ENCODE measurements around the gene GTF2F2. TPM values are rescaled to one million over a fixed set of nuclear protein-coding genes. Genes with fewer than 3 reads are reported as not detected.

The GTF2F2 gene
- total RNA-seq, 3 donors from 2014 or later (not counting 1 experiment from before 2014, with no cell fraction given), result 13.6 to 16.4 (median 15.7) TPM

- no peak for ATAC-seq
- Mint-ChIP-seq H3K4me1 (peaks cover 0 to 5% of the 10 kb centered on the region in 2 donors), H3K27ac (no peak overlapping the region)
These were observed 27.6 kb upstream of the GTF2F2 start for GRCh38 chr13:45092663-45093062.

GRCh38 chr13:45100573-45101262 lies 19.6 kb upstream of the GTF2F2 start:
- no peaks in the 10 kb centered on the region for H3K27me3 ChIP-seq (ENCODE audit: control insufficient read depth, insufficient read depth, low read length)
- no peaks in the 10 kb centered on the region for H3K9me3 Mint-ChIP-seq
- H3K4me3 Mint-ChIP-seq, result no peak overlapping the region
- H3K27me3 Mint-ChIP-seq (ENCODE audit: low read depth in 2 of 2), result peaks cover 6 to 8% of the 10 kb centered on the region in 2 donors
- no peak for DNase-seq
- no peak overlapping the region for H3K27ac ChIP-seq (ENCODE audit: low read length)
- no peak for ATAC-seq
- H3K27ac Mint-ChIP-seq, result no peak overlapping the region
- WGBS (ENCODE audit: insufficient coverage), result 89% methylated on average over 5 of the region's 5 CpGs
- H3K36me3 ChIP-seq (ENCODE audit: control insufficient read depth, insufficient read depth, low read length), result no peaks in the 10 kb centered on the region
- intact Hi-C loops (cut with micrococcal nuclease), result no loop called here
- no peak overlapping the region for H3K4me3 ChIP-seq (ENCODE audit: low read length)
- no peaks in the 10 kb centered on the region for H3K36me3 Mint-ChIP-seq
- TF ChIP-seq CTCF (IDR thresholded peaks at IDR 0.05), result no peak
- H3K4me1 Mint-ChIP-seq, result no peaks in the 10 kb centered on the region
- H3K4me1 ChIP-seq (ENCODE audit: control insufficient read depth, insufficient read depth, low read length), result no peaks in the 10 kb centered on the region
- no peaks in the 10 kb centered on the region for H3K9me3 ChIP-seq (ENCODE audit: control insufficient read depth, insufficient read depth, low read length)

More at GRCh38 chr13:45092663-45093062, 27.6 kb upstream of the GTF2F2 start:
- Histone ChIP-seq H3K9me3 (ENCODE audit: control insufficient read depth, insufficient read depth, low read length) (no peaks in the 10 kb centered on the region), H3K27ac (ENCODE audit: low read length) (no peak overlapping the region), H3K27me3 (ENCODE audit: control insufficient read depth, insufficient read depth, low read length) (no peaks in the 10 kb centered on the region), H3K4me3 (ENCODE audit: low read length) (no peak overlapping the region), H3K4me1 (ENCODE audit: control insufficient read depth, insufficient read depth, low read length) (no peaks in the 10 kb centered on the region), H3K36me3 (ENCODE audit: control insufficient read depth, insufficient read depth, low read length) (no peaks in the 10 kb centered on the region)
- Mint-ChIP-seq H3K36me3 (no peaks in the 10 kb centered on the region), H3K9me3 (no peaks in the 10 kb centered on the region), H3K4me3 (no peak overlapping the region), H3K27me3 (ENCODE audit: low read depth in 2 of 2) (peaks cover 6 to 7% of the 10 kb centered on the region in 2 donors)
- intact Hi-C loops (cut with micrococcal nuclease), result no loop called here
- 3% methylated on average over 2 of the region's 2 CpGs for WGBS (ENCODE audit: insufficient coverage)
- DNase-seq, result no peak
- no peak for TF ChIP-seq CTCF (IDR thresholded peaks at IDR 0.05)

DNA sequence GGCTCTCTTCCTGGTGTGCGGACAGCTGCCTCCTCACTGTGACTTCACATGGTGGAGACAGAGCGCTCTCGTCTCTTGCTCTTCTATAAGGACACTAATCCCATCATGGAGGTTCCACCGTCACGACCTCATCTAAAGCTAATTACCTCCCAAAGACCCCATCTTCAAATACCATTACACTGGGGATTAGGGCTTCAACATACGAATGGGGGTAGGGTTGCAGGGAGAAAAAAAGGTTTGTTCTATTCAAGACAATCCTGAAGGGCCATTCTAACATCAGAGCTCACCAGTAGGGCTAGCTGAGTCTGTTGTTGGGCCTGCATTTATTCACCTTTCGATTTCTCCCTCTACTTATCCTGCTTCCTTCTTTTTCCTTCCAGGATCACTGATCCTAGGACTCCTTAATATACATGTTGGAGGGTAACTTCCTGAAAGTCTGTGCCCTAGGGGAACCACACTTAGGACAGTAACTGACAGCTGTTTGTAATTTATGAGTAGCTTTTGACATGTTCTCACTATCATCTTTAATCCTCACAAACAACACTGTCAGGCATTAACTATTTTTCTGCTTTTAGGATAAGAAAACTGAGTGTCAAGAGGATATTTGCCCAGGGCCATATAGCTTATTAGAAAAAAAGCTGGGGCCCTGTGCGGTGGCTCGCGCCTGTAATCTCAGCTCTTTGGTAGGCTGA lies 18.8 kb upstream of the GTF2F2 start:
- Mint-ChIP-seq H3K27me3 (ENCODE audit: low read depth in 2 of 2) (peaks cover 9 to 13% of the 10 kb centered on the region in 2 donors), H3K4me3 (no peak overlapping the region), H3K4me1 (no peaks in the 10 kb centered on the region), H3K9me3 (no peaks in the 10 kb centered on the region), H3K27ac (no peak overlapping the region), H3K36me3 (no peaks in the 10 kb centered on the region)
- Histone ChIP-seq H3K27me3 (ENCODE audit: control insufficient read depth, insufficient read depth, low read length) (no peaks in the 10 kb centered on the region), H3K36me3 (ENCODE audit: control insufficient read depth, insufficient read depth, low read length) (no peaks in the 10 kb centered on the region), H3K4me3 (ENCODE audit: low read length) (no peak overlapping the region), H3K9me3 (ENCODE audit: control insufficient read depth, insufficient read depth, low read length) (no peaks in the 10 kb centered on the region), H3K27ac (ENCODE audit: low read length) (no peak overlapping the region), H3K4me1 (ENCODE audit: control insufficient read depth, insufficient read depth, low read length) (no peaks in the 10 kb centered on the region)
- intact Hi-C loops (cut with micrococcal nuclease), result no loop called here
- WGBS (ENCODE audit: insufficient coverage), result 92% methylated on average over 8 of the region's 10 CpGs
- TF ChIP-seq CTCF (IDR thresholded peaks at IDR 0.05), result no peak
- ATAC-seq (no peak), DNase-seq (no peak)
